HFF-Myc (cell line): ENCODE results near the gene CDH6.

Experiments used
- DNase-seq: peaks from one replicate; pipeline ENCODE4 v3.0.0-alpha.2; 2011; ENCODE audit warnings: low read depth; ENCODE audit errors: extremely low read depth
- H3K4me3 ChIP-seq: replicated peaks from 2 replicates; pipeline ENCODE4 v1.5.1; 2011; ENCODE audit warnings: low read depth, mild to moderate bottlenecking, control low read depth, low read length
- TF ChIP-seq, protein P1 (sequence below): IDR thresholded peaks from 2 replicates; pipeline ENCODE4 v1.5.1; 2012; ENCODE audit warnings: mild to moderate bottlenecking, low read depth, low read length, control low read depth; ENCODE audit errors: missing control alignments

Gene CDH6

DNA sequence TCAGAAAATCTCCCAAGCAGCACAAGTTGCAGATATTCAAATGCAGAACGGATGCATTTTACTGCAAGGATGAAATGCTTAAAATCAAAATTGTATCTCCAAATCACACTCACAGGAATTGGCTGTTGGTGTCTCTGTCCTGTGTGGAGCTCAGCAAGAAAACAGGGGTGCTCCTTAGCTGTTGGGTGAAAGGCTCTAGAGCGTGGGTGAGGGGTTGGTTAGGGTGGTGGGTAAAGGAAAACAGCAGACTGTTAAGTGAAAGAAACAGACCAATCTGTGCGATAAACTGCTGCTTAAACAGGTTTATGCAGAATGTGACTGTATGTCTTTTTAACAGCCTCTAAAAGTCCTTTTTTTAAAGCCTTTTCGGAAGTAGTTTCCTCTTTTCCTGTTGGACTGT, 19.8 kb downstream of the CDH6 start:
- TF ChIP-seq, protein P1, sequence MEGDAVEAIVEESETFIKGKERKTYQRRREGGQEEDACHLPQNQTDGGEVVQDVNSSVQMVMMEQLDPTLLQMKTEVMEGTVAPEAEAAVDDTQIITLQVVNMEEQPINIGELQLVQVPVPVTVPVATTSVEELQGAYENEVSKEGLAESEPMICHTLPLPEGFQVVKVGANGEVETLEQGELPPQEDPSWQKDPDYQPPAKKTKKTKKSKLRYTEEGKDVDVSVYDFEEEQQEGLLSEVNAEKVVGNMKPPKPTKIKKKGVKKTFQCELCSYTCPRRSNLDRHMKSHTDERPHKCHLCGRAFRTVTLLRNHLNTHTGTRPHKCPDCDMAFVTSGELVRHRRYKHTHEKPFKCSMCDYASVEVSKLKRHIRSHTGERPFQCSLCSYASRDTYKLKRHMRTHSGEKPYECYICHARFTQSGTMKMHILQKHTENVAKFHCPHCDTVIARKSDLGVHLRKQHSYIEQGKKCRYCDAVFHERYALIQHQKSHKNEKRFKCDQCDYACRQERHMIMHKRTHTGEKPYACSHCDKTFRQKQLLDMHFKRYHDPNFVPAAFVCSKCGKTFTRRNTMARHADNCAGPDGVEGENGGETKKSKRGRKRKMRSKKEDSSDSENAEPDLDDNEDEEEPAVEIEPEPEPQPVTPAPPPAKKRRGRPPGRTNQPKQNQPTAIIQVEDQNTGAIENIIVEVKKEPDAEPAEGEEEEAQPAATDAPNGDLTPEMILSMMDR, result no peak
- DNase-seq, result no peak
- H3K4me3 ChIP-seq, result no peak overlapping the region

DNA sequence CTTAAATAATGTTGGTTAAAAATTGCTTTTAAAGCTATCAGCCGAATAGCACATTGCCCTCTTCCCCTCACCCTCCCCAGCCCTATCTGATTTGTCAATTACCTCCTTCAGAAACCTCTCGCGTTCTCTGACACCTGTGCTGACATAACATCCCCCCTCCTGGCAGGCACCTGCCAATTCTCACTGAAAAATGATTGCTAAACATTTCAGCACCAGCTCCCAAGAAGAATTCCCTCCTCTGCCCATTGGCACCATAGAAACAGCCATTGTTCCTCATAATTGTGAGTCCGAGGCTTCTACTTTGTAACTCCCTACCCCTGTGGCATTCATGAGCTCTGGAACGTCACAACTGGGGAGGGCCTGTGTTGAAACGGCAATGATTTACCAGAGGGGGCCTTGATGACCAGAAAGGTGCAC, 20.2 kb downstream of the CDH6 start:
- H3K4me3 ChIP-seq, result no peak overlapping the region
- no peak for DNase-seq
- TF ChIP-seq, protein P1, result no peak

DNA sequence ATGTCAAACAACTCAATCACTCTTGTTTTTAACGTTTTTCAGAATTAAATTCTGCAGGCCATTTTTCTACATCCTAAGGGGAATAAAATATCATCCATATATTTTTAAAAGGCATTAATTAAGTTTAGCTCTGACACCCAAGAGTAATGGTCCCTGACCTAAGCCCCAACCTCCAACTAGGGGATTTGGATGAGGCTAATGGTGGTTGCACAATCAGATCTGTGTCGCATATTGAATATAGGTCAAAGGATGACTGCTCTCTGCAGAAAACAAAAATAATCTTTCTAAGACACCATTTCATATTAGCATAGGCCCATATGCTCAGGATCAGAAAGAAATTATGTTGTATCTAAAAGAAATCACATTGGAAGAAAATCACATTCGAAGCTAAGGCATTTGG, 20.7 kb downstream of the CDH6 start:
- H3K4me3 ChIP-seq, result no peak overlapping the region
- TF ChIP-seq, protein P1, result no peak
- DNase-seq, result no peak

DNA sequence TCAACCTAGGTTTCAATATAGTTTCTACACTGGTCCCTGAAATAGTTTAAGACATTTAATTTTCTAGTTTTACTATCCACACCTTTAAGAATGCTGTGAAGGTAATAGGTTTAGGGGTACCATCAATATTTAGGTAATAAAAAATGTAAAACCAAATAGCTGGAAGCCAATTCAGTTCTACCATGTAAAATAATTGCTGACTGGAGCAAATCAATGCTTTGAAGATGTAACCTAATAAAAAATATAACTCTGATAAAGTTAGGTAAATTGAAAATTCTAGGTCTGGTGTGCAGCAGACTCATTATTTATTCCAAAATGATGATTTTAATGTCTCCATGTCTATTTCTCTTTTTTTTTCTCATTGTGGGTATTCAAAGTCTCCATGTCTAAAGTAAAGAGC, 21.8 kb downstream of the CDH6 start:
- TF ChIP-seq, protein P1, result no peak
- DNase-seq, result no peak
- no peak overlapping the region for H3K4me3 ChIP-seq

DNA sequence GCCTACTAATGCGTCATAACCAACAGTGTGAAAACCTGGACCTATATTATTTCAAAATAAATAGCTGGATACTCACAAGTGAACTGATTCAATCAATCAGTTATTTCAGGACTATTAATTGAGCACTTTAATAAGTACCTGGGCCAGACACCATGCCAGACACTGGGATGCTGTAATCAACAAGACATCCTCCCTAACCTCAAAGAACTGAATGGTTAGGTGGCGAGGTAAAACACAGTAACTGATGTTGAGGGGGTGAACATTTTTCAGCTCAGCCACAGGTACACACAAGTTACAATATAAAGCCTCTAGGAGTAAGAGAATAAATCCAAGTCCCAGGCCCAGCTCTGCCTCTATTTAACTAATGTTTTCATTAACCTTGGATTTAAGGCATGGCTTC, 24.0 kb downstream of the CDH6 start:
- TF ChIP-seq, protein P1, result no peak
- DNase-seq, result no peak
- H3K4me3 ChIP-seq, result no peak overlapping the region

DNA sequence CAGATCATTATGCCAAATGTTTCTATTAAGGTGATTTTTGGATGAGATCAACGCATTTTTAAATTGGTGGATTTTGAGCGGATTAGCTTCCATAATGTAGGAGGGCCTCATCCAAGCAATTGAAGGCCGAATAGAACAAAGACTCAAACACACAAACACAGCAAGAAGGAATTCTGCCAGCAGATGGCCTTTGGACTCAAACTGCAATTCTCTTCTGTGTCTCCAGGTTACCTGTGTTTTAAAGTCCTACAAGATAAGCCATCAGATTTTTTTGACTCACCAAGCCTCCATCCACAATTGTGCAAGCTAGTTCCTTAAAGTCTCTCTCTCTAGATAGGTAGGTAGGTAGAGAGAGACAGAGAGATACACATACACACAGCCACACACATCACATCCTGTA, 25.5 kb downstream of the CDH6 start:
- no peak for DNase-seq
- no peak overlapping the region for H3K4me3 ChIP-seq
- TF ChIP-seq, protein P1, result no peak

DNA sequence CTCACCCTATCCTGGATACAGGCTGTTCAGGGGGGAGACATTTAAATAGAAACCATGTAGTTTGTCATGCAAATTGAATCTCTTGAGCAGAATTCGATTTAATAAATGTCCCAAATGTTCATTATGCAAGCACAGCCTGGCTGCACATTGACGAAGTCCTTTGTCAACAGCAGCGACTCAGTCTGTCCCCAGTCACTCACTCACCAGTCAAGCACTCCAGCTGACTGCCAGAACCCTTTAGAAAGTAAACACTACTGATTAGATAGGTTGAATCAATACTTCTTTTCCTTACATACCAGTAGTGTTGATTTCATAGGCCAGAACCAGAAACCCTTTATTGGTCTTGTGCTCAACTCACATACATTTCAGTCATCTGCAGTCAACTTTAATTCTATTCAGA, 27.5 kb downstream of the CDH6 start:
- DNase-seq, result no peak
- TF ChIP-seq, protein P1, result no peak

More for the DNA sequence above, 27.5 kb downstream of the CDH6 start:
- no peak overlapping the region for H3K4me3 ChIP-seq
